ENCODE results near the gene P3H4.

Gene P3H4

DNA sequence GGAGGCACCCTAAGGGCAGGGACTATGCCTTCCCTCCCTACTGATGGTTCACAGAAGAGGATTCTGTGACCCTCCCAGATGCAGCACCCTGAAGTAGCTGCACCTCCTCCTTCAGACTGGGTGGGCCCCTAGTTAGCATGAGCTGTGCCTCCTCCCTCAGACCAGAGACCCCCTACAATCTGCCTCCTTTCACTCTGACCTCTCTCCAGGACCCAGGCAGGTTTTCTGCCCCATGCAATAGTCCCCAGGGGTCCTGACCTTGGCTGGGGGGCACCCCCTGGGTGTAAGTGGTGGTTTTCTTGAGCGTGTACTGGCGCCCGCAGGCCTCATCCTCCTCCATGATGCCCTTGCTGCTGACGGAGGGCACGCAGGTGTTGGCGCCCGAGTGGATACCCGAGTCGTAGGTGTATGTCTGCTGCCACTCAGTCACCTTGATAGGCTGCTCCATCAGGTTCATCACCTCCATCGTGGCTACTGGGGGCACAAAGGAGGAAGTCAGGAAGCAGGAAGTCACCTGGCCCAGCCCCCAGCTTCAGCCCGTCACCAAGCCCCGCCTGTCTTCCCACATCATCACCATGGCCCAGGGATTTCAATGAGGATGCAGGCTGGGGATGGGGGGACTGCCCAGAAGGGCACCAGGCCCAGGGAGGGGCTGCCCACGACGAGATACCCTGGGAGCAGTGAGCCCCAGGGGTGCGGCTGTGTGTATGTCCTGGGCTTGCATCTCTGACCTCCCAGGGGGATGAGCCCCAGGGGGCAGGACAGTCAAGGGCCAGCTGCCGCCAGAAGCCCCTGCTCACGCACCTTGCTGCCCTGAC lies 40.2 kb downstream of the P3H4 start:
- DNase-seq (ENCODE audit: insufficient read length, low spot score) = no peak
- no peak for FAIRE-seq

GRCh38 chr17:41769985-41770384 lies 41.8 kb downstream of the P3H4 start:
- TF ChIP-seq TAF1 (IDR thresholded peaks at IDR 0.05; ENCODE audit: low read depth, low read length) = no peak
- TF ChIP-seq PAX5 (IDR thresholded peaks at IDR 0.05; ENCODE audit: insufficient read depth, low read length, severe bottlenecking) = no peak
- TF ChIP-seq POLR2AphosphoS5 (IDR thresholded peaks at IDR 0.05; ENCODE audit: low read depth, low read length) = no peak
- TF ChIP-seq POU2F2 (IDR thresholded peaks at IDR 0.05; ENCODE audit: low read depth, low read length) = no peak
- no peak for TF ChIP-seq POLR2A (IDR thresholded peaks at IDR 0.05; ENCODE audit: low read depth, low read length)
- TF ChIP-seq SPI1 (IDR thresholded peaks at IDR 0.05; ENCODE audit: low read depth, low read length) = no peak
- FAIRE-seq (no peak), DNase-seq (ENCODE audit: insufficient read length, low spot score) (no peak)

More for the DNA sequence above, 40.2 kb downstream of the P3H4 start:
- TF ChIP-seq PAX5 (IDR thresholded peaks at IDR 0.05; ENCODE audit: insufficient read depth, low read length, severe bottlenecking) (no peak), POLR2A (IDR thresholded peaks at IDR 0.05; ENCODE audit: low read depth, low read length) (no peak), TAF1 (IDR thresholded peaks at IDR 0.05; ENCODE audit: low read depth, low read length) (no peak), SPI1 (IDR thresholded peaks at IDR 0.05; ENCODE audit: low read depth, low read length) (no peak; the same call in 1 of the 2 replicates)

DNA sequence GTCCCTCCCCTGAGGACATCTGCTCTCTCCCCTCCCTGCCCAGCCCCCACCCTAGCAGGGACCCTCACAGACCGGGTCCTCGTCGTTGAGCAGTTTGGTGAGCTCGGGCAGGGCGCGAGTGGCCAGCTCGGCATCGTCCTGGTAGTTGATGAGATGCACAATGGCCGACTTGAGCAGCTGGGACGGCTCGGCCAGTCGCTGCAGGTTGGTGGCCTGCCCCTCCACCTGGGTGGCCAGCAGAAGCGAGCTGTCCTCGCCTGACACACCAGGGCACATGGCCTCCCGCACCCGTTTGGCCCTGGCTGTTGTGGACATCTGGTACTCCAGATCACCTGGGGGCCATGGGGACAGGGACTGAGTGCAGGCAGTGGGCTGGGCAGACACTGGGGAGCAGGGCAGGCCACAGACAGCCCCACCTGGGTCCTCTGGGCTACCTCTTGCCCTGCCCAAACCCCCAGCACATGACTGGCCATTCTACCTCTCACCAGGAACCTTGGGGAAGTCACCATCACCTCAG lies 42.3 kb downstream of the P3H4 start:
- DNase-seq (ENCODE audit: insufficient read length, low spot score) (no peak), FAIRE-seq (no peak)
- TF ChIP-seq TAF1 (IDR thresholded peaks at IDR 0.05; ENCODE audit: low read depth, low read length) (no peak), POU2F2 (IDR thresholded peaks at IDR 0.05; ENCODE audit: low read depth, low read length) (no peak), PAX5 (IDR thresholded peaks at IDR 0.05; ENCODE audit: insufficient read depth, low read length, severe bottlenecking) (no peak), SPI1 (IDR thresholded peaks at IDR 0.05; ENCODE audit: low read depth, low read length) (no peak), POLR2AphosphoS5 (IDR thresholded peaks at IDR 0.05; ENCODE audit: low read depth, low read length) (no peak), POLR2A (IDR thresholded peaks at IDR 0.05; ENCODE audit: low read depth, low read length) (no peak)

- FAIRE-seq = no peak
- TF ChIP-seq SPI1 (IDR thresholded peaks at IDR 0.05; ENCODE audit: low read depth, low read length) = no peak
- DNase-seq (ENCODE audit: insufficient read length, low spot score) = no peak
These were observed 43.0 kb downstream of the P3H4 start for GRCh38 chr17:41768682-41769288.

GRCh38 chr17:41767324-41768042 lies 44.3 kb downstream of the P3H4 start:
- no peak for FAIRE-seq
- TF ChIP-seq POU2F2 (IDR thresholded peaks at IDR 0.05; ENCODE audit: low read depth, low read length) (no peak), PAX5 (IDR thresholded peaks at IDR 0.05; ENCODE audit: insufficient read depth, low read length, severe bottlenecking) (no peak), POLR2AphosphoS5 (IDR thresholded peaks at IDR 0.05; ENCODE audit: low read depth, low read length) (no peak), SPI1 (IDR thresholded peaks at IDR 0.05; ENCODE audit: low read depth, low read length) (no peak), TAF1 (IDR thresholded peaks at IDR 0.05; ENCODE audit: low read depth, low read length) (no peak), POLR2A (IDR thresholded peaks at IDR 0.05; ENCODE audit: low read depth, low read length) (no peak)
- no peak for DNase-seq (ENCODE audit: insufficient read length, low spot score)

DNA sequence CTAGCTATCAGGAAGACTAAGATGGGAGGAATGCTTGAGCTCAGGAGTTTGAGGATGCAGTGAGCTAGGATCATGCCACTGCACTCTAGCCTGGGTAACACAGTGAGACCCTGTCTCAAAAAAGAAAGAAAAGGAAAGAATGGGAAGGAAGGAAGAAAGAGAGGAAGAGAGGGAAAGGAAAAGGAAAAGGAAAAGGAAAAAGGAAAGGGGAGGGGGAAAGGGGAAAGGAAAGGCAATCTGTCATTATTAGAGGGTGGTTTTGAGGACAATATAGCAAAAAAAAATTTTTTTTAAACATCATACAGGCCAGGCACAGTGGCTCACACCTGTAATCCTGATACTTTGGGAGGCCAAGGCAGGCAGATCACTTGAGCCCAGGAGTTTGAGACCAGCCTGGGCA lies 45.6 kb downstream of the P3H4 start:
- FAIRE-seq (no peak), DNase-seq (ENCODE audit: insufficient read length, low spot score) (no peak)
- no peak for TF ChIP-seq TAF1 (IDR thresholded peaks at IDR 0.05; ENCODE audit: low read depth, low read length)
- no peak for TF ChIP-seq SPI1 (IDR thresholded peaks at IDR 0.05; ENCODE audit: low read depth, low read length)
- TF ChIP-seq PAX5 (IDR thresholded peaks at IDR 0.05; ENCODE audit: insufficient read depth, low read length, severe bottlenecking) = no peak
- TF ChIP-seq POLR2AphosphoS5 (IDR thresholded peaks at IDR 0.05; ENCODE audit: low read depth, low read length) = no peak
- no peak for TF ChIP-seq POLR2A (IDR thresholded peaks at IDR 0.05; ENCODE audit: low read depth, low read length)
- TF ChIP-seq POU2F2 (IDR thresholded peaks at IDR 0.05; ENCODE audit: low read depth, low read length) = no peak

DNA sequence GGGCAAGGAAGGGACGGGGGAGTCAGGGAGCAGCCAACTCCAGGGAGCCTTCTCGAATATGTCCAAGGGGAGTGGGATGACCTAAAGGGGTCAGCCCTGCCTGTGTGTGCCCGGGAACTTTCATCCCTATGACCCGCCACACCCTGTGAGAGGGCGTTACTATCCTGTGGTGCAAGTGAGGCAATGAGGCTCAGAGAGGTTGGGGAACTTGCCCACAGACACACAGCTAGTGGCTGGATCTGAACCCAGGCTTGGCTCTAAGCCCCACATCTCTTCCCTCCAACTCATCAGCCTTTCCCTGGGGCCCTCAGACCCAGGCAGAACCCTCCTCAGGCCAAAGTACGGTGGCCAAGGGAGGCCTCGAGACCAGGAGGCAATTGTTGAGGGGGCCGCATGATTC lies 48.4 kb downstream of the P3H4 start:
- DNase-seq (ENCODE audit: insufficient read length, low spot score) (no peak), FAIRE-seq (no peak)
- no peak for TF ChIP-seq PAX5 (IDR thresholded peaks at IDR 0.05; ENCODE audit: insufficient read depth, low read length, severe bottlenecking)
- TF ChIP-seq SPI1 (IDR thresholded peaks at IDR 0.05; ENCODE audit: low read depth, low read length) = no peak
- no peak for TF ChIP-seq POLR2AphosphoS5 (IDR thresholded peaks at IDR 0.05; ENCODE audit: low read depth, low read length)
- TF ChIP-seq POLR2A (IDR thresholded peaks at IDR 0.05; ENCODE audit: low read depth, low read length) = no peak
- no peak for TF ChIP-seq POU2F2 (IDR thresholded peaks at IDR 0.05; ENCODE audit: low read depth, low read length)
- no peak for TF ChIP-seq TAF1 (IDR thresholded peaks at IDR 0.05; ENCODE audit: low read depth, low read length)

DNA sequence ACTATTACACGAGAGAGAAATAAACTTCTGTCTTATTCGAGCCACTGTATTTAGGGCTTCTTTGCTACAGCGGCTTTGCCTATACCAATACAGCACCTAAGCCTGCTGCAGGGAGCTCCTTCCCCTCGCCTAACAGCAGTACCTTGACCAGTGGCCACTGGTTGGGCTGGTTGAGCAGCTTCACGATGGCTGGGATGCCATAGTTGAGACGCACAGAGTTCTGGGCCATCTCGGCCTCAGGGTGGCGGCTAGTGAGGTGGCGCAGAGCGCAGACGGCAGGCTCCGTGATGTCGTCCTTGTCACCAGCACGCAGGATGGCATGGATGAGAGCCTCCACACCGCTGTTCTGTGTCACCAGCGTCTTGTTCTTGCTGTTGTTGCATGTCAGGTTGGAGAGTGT lies 48.9 kb downstream of the P3H4 start:
- no peak for FAIRE-seq
- TF ChIP-seq POLR2A (IDR thresholded peaks at IDR 0.05; ENCODE audit: low read depth, low read length) (no peak), POU2F2 (IDR thresholded peaks at IDR 0.05; ENCODE audit: low read depth, low read length) (no peak), TAF1 (IDR thresholded peaks at IDR 0.05; ENCODE audit: low read depth, low read length) (no peak), POLR2AphosphoS5 (IDR thresholded peaks at IDR 0.05; ENCODE audit: low read depth, low read length) (no peak), SPI1 (IDR thresholded peaks at IDR 0.05; ENCODE audit: low read depth, low read length) (no peak), PAX5 (IDR thresholded peaks at IDR 0.05; ENCODE audit: insufficient read depth, low read length, severe bottlenecking) (no peak)

DNA sequence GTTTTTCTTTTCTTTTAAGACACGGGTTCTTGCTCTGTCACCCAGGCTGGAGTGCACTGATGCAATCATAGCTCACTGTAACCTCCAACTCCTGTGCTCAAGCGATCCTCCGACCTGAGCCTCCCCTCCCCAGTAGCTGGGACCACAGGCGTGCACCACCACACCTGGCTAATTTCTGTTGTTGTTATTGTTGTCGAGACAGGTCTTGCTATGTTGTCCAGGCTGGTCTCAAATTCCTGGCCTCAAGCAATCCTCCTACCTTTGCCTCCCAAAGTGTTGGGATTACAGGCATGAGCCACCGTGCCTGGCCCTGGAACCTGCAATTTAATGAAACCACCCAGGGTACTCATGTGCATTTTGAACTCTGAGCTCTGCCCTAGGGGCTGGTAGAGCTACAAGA lies 49.4 kb downstream of the P3H4 start:
- TF ChIP-seq PAX5 (IDR thresholded peaks at IDR 0.05; ENCODE audit: insufficient read depth, low read length, severe bottlenecking) = no peak
- no peak for TF ChIP-seq TAF1 (IDR thresholded peaks at IDR 0.05; ENCODE audit: low read depth, low read length)
- no peak for TF ChIP-seq POLR2AphosphoS5 (IDR thresholded peaks at IDR 0.05; ENCODE audit: low read depth, low read length)
- no peak for TF ChIP-seq SPI1 (IDR thresholded peaks at IDR 0.05; ENCODE audit: low read depth, low read length)
- no peak for TF ChIP-seq POLR2A (IDR thresholded peaks at IDR 0.05; ENCODE audit: low read depth, low read length)
- TF ChIP-seq POU2F2 (IDR thresholded peaks at IDR 0.05; ENCODE audit: low read depth, low read length) = no peak
- FAIRE-seq (no peak), DNase-seq (ENCODE audit: insufficient read length, low spot score) (no peak)

More for the DNA sequence above, 48.9 kb downstream of the P3H4 start:
- DNase-seq (ENCODE audit: insufficient read length, low spot score) = no peak

Data from GM12891 (cell line).